ENCODE measurements around the gene MZT2A.
"Not testable (repeated sequence)": the region's sequence is repeated elsewhere in the genome, so short reads cannot be mapped to it uniquely, and the experiment has no call there.

MZT2A gene

GRCh38 chr2:131445896-131446295 is 46.3 kb downstream of the MZT2A start:
- no peak for DNase-seq

- DNase-seq: not testable (repeated sequence)
Measured at GRCh38 chr2:131445515-131445797, 46.7 kb downstream of the MZT2A start.

GRCh38 chr2:131444736-131445514 is 47.3 kb downstream of the MZT2A start:
- DNase-seq: not testable (repeated sequence)

GRCh38 chr2:131440742-131441468 is 51.3 kb downstream of the MZT2A start:
- not testable (repeated sequence) for DNase-seq
